Retina (tissue), 1 donor: ENCODE measurements around the gene SLC27A1.
A peak's percentile ranks its signal among the peaks of the same experiment; 100 is the strongest.

Experiments
- DNase-seq: peaks from one replicate; pipeline ENCODE4 v3.0.0-alpha.2; 2016

SLC27A1 gene

GRCh38 chr19:17470068-17470841, at the start of gene SLC27A1:
TSS of gene SLC27A1 (plus strand) at chr19:17470524. CDS start at chr19:17470541, 17 bp downstream.
- peak; percentile 97 for DNase-seq

GRCh38 chr19:17421942-17422341, 48.4 kb upstream of the SLC27A1 start:
- no peak for DNase-seq

GRCh38 chr19:17423429-17424208, 46.7 kb upstream of the SLC27A1 start:
- DNase-seq = no peak

GRCh38 chr19:17424743-17425365, 45.5 kb upstream of the SLC27A1 start:
- peak; percentile 72 for DNase-seq

GRCh38 chr19:17429641-17430113, 40.6 kb upstream of the SLC27A1 start:
- DNase-seq = no peak

- no peak for DNase-seq
Observed at GRCh38 chr19:17431417-17431816, 38.9 kb upstream of the SLC27A1 start.

GRCh38 chr19:17435218-17435617, 35.1 kb upstream of the SLC27A1 start:
- DNase-seq = no peak

GRCh38 chr19:17436094-17436873, 34.0 kb upstream of the SLC27A1 start:
- DNase-seq = no peak

- DNase-seq = no peak
Observed at GRCh38 chr19:17436874-17437267, 33.5 kb upstream of the SLC27A1 start.

GRCh38 chr19:17441241-17442021, 28.9 kb upstream of the SLC27A1 start:
- DNase-seq = peak; percentile 42

GRCh38 chr19:17445526-17446165, 24.7 kb upstream of the SLC27A1 start:
- no peak for DNase-seq

- DNase-seq = no peak
Observed at GRCh38 chr19:17447704-17448130, 22.6 kb upstream of the SLC27A1 start.

GRCh38 chr19:17448131-17448967, 22.0 kb upstream of the SLC27A1 start, which contains the start of gene TMEM221:
TSS of gene TMEM221 (minus strand) at chr19:17448668. CDS start at chr19:17448462, 206 bp downstream.
- DNase-seq = peak; percentile 53

- no peak for DNase-seq
Observed at GRCh38 chr19:17450264-17451075, 19.9 kb upstream of the SLC27A1 start.

GRCh38 chr19:17451820-17452219, 18.5 kb upstream of the SLC27A1 start:
- DNase-seq = no peak

GRCh38 chr19:17454576-17455071, 15.7 kb upstream of the SLC27A1 start:
- no peak for DNase-seq

- peak; percentile 48 for DNase-seq
Observed at GRCh38 chr19:17455308-17456123, 14.8 kb upstream of the SLC27A1 start.

GRCh38 chr19:17456127-17456526, 14.2 kb upstream of the SLC27A1 start:
- no peak for DNase-seq
